CD1c-positive myeloid dendritic cell (primary cell): ENCODE data around the gene SLC15A3.

Experiments used
- DNase-seq: peaks from one replicate; pipeline ENCODE4 v3.0.0-alpha.2; 2016; ENCODE audit errors: extremely low spot score

SLC15A3 gene

DNA sequence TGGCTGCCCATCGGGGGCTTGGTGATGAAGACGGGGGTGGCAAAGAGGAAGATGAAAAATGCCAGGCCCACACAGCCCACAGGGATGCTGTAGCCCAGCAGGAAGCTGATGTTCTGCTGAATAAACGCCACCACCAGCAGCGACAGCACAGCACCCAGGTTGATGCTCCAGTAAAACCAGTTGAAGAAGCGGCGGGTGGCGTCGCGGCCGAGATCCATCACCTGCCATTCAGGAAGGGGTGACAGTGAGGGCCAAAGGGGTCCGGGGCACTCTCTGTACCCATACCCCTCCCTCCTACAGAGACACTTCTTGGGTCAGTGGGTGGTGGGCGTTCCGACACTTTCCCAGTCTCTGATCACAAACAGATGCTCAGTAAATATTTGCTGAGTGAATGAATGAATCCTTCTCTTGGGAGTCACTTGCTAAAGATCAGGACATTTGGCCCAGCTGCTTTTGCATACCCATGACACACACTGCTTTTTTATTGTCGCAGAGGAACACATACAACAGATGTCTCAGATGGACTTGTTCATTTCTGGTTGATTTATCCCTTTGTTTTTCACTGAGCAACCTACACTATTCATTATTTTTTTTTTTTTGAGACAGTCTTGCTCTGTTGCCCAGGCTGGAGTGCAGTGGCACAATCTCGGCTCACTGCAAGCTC is 5.2 kb downstream of the SLC15A3 start:
- no peak for DNase-seq

DNA sequence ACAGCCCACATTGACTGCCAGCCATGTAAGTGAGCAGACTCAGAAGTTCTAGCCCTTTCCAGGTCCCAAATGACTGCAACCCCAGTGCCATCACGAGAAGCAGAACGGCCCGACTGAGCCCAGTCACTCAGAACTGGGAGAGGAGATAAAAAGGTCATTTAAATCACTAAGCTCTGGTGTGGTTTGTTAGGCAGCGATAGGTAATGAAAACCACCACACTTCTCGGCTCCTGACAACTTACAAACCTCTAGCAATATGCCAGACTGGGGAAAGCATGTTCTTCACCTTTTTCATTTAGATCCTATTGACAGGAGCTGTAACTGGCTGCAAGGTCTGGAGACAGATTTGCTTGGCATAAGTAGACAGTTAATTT is 6.7 kb downstream of the SLC15A3 start:
- DNase-seq = no peak

DNA sequence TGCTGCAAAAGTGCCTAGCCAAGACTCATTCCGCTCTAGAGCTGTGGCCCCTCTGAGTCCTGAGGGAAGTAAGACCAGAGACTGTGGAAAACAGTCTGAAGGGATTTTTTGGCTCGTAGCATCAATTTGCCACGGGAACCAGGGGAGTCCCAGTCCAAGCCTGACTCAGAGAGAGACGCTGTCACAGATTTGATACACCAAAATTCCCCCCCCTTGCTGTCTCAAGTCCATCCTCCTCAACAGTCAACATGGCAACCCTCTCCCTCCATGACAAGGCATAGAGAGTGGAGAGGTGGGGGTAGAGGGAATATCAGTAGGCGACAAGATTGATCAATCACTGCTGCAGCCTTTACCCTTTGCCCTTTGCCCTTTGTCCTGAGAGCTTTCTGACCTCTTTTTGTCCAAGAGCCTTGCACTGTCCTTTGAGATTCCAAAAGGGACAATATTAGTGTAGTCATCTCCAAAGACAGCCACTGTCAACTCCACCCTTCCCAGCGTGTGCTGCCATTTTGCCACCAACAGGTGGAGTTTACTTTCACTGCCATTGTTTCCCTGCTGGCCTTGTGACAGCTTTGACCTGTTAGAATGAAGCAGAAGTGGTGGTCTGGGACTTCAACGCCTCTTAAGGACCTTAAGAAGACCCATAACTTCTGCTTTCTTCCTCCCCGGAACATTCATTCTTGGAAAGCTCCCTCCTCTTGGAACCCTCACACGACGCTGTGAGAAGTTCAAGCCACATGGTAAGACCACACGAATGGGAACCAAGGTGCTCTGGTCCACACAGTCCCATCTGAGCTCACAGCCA is 7.3 kb downstream of the SLC15A3 start:
- peak; percentile 89 for DNase-seq

- no peak for DNase-seq
Measured at GRCh38 chr11:60942970-60943565, 8.9 kb downstream of the SLC15A3 start.

- no peak for DNase-seq
Measured at GRCh38 chr11:60942219-60942618, 9.8 kb downstream of the SLC15A3 start.

DNA sequence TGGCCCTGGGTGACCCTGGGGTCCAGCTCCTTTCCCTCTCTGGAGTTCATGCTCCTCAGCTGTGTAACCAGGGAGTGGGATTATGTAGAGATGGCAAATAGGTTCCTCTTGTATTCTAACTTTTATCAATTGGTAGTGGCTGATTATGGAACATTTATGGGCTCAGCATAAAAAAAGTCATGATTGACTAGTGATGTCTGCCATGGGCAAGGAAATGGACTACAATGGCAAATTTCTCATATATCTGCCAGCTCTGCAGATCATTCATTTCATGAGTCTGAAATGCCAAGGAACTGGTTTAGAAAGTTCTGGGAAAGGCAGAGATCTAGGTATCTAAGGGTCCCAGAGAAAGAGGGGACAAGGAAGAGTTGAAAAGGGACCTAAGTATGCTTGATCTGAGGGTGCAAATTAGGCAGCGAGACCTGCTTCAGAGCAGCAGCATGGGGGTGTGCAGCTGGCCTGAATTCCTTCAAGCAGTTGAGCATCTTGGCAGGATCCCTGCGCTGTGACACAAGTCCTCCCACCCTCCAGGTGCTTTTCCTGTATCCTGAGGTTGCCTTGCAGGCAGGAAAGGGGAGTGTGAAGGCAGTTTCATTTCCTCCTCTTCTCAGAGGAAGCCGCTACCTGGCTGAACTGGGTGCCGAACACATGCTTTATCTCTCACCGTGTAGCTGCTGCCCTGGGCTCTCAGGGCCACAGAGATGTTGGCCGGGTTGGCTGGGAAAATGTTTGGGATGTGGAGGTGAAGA is 10.4 kb downstream of the SLC15A3 start:
- no peak for DNase-seq

GRCh38 chr11:60939855-60940254 is 12.1 kb downstream of the SLC15A3 start:
- no peak for DNase-seq

DNA sequence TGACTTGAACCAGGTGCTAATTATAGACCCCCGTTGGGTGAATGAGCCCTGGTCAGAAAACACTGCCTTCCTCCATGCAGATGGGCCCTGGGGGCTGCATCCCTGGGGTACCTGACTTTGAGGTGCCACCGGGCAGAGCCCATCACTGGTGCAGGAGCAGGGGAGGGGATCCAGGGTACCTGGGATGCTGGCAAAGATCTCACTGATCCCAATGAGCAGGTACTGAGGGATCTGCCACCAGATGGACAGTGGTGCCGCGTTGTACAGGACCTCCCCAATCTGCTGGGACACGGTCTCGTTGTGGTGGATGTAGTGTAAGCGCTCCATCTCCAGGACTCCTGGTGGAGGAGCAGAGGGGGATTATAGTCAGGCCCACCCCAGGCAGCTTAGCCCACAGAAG is 12.7 kb downstream of the SLC15A3 start:
- DNase-seq = no peak

- no peak for DNase-seq
Measured at GRCh38 chr11:60938500-60938899, 13.5 kb downstream of the SLC15A3 start.

GRCh38 chr11:60937811-60938210 is 14.2 kb downstream of the SLC15A3 start:
- DNase-seq = no peak

- no peak for DNase-seq
Measured at GRCh38 chr11:60937144-60937527, 14.8 kb downstream of the SLC15A3 start.

- no peak for DNase-seq
Measured at GRCh38 chr11:60936467-60937143, 15.4 kb downstream of the SLC15A3 start.

DNA sequence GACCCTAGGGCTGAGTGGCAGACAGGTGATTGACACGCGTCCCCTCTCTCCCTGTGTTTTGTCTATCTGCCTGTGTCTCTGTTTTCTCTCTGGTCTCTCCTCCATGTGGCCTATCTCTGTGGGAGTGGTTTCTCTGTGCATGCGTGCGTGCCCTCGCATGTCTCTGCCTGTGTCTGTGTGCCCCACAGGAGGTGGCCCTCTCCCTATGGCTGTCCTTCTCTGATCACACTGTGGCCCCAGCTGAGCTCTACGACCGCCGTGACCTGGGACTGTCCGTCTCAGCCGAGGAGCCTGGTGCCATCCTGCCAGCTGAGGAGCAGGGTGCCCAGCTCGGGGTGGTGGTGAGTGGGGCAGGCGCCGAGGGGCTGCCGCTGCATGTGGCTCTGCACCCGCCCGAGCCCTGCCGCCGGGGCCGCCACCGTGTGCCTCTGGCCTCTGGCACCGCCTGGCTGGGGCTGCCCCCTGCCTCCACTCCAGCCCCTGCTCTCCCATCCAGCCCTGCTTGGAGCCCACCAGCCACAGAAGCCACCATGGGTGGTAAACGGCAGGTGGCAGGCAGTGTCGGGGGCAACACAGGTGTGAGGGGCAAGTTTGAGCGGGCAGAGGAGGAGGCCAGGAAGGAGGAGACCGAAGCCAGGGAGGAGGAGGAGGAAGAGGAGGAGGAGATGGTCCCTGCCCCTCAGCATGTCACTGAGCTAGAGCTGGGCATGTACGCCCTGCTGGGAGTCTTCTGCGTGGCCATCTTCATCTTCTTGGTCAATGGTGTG is 16.1 kb downstream of the SLC15A3 start:
- no peak for DNase-seq

DNA sequence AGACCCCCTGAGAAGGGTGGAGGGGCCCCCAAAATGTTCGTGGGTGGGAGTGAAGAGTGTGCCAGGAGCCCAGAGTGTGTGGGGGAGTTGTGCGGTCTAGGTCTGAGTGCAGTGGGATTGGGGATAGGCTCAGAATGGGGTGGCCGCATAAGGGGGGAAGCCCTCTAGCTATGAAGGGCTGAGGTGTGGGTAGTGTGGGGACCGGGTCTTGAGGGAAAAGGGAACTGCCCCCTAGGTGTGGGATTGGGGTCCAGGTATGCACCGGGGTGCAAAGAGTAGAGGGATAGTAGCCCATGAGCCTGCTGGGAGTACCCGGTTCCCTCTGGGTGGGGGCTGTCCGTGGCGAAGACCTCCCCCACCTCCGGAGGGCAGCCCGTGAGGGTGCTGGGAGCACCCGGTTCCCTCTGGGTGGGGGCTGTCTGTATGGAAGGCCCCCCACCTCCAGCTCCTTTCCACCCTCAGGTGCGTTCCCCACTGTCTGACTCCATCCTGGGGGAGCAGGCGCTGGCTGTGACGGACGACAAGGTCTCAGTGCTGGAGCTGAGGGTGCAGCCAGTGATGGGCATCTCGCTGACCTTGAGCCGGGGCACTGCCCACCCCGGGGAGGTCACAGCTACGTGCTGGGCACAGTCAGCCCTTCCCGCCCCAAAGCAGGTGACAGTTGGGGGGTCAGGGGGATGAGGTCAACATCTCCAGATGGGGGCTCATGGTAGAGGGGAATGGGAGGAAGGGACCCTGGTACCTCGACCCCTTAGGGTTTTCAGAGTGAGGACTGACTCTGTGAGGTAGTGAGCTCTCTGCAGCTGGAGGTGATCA is 17.0 kb downstream of the SLC15A3 start:
- DNase-seq = no peak

DNA sequence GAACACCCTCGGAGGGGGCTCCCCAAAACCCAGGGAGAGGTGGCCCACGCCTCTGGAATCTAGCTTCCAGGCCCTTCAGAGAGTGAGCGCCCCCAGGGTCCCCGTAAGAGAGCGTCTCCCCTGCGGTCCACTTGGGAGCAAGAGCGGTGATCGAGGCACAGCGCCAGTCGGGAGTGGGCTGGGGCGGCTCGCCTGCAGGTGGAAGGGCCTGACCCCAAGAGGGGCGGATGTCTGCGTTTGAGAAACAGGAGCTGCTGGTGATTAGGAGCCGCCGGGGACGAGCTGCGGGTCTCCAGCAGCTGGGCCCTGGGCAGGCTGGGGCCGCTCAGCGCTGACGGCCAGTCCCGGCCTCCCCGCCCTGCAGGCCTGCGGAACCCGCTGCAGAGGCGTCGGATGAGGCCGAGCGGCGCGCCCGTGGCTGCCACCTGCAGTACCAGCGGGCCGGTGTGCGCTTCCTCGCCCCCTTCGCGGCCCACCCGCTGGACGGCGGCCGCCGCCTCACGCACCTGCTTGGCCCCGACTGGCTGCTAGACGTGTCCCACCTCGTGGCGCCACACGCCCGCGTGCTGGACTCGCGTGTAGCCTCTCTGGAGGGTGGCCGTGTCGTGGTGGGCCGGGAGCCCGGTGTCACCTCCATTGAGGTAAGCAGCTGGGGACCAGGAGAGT is 17.7 kb downstream of the SLC15A3 start:
- DNase-seq = no peak

- no peak for DNase-seq
Measured at GRCh38 chr11:60933416-60934123, 18.4 kb downstream of the SLC15A3 start.

- no peak for DNase-seq
Measured at GRCh38 chr11:60932605-60933356, 19.2 kb downstream of the SLC15A3 start.

- no peak for DNase-seq
Measured at GRCh38 chr11:60931917-60932316, 20.1 kb downstream of the SLC15A3 start.
